HG03108 (cell line): ENCODE results near the gene XYLT1.

Source experiments
- ATAC-seq: cut with Tn5 transposase; IDR thresholded peaks from one replicate; pipeline ENCODE4 v1.9.1; 2021; ENCODE audit warnings: moderate library complexity; ENCODE audit not compliant: unreplicated experiment

The XYLT1 gene

GRCh38 chr16:17404941-17405689, 65.6 kb downstream of the XYLT1 start:
- no peak for ATAC-seq

GRCh38 chr16:17403859-17404545, 66.8 kb downstream of the XYLT1 start:
- no peak for ATAC-seq

GRCh38 chr16:17403156-17403809, 67.5 kb downstream of the XYLT1 start:
- no peak for ATAC-seq

GRCh38 chr16:17397499-17397891, 73.3 kb downstream of the XYLT1 start:
- ATAC-seq: no peak

- no peak for ATAC-seq
These were observed 73.8 kb downstream of the XYLT1 start for GRCh38 chr16:17396762-17397498.

GRCh38 chr16:17395849-17396480, 74.8 kb downstream of the XYLT1 start:
- no peak for ATAC-seq

- no peak for ATAC-seq
These were observed 77.7 kb downstream of the XYLT1 start for GRCh38 chr16:17392857-17393692.

GRCh38 chr16:17392127-17392856, 78.5 kb downstream of the XYLT1 start:
- no peak for ATAC-seq

GRCh38 chr16:17391715-17392114, 79.0 kb downstream of the XYLT1 start:
- no peak for ATAC-seq

GRCh38 chr16:17389384-17389783, 81.4 kb downstream of the XYLT1 start:
- no peak for ATAC-seq

- ATAC-seq: no peak
These were observed 83.5 kb downstream of the XYLT1 start for GRCh38 chr16:17387256-17387655.

- no peak for ATAC-seq
These were observed 84.5 kb downstream of the XYLT1 start for GRCh38 chr16:17386229-17386628.

- no peak for ATAC-seq
These were observed 86.3 kb downstream of the XYLT1 start for GRCh38 chr16:17384471-17384870.

GRCh38 chr16:17382949-17383863, 87.6 kb downstream of the XYLT1 start:
- no peak for ATAC-seq

- no peak for ATAC-seq
These were observed 88.2 kb downstream of the XYLT1 start for GRCh38 chr16:17382514-17382913.

- no peak for ATAC-seq
These were observed 89.0 kb downstream of the XYLT1 start for GRCh38 chr16:17381784-17382183.

- ATAC-seq: no peak
These were observed 90.1 kb downstream of the XYLT1 start for GRCh38 chr16:17380613-17381012.

- no peak for ATAC-seq
These were observed 91.6 kb downstream of the XYLT1 start for GRCh38 chr16:17379121-17379571.
